GM12878 (cell line): ENCODE measurements around the gene DTNBP1. TPM values are rescaled to one million over a fixed set of nuclear protein-coding genes. Genes with fewer than 3 reads are reported as not detected.

Source experiments
- ATAC-seq: fragments of 200-7000 bp; cut with Tn5 transposase; 3 replicates; pipeline ENCODE4 v1.9.1; 2020; ENCODE audit warnings: mild to moderate bottlenecking, moderate library complexity
- BruUV-seq: library from RNA; stranded (reverse); fragments of 400-500 nt; replicated peaks from 2 replicates; lab custom pipeline; 2021; lab: Mats Ljungman, UMichigan
- CTCF ChIA-PET: fragments of 300-600 bp; sonication (Branson Sonifier 250); formaldehyde crosslinking; extraction: SDS; loops from one replicate; lab custom pipeline; 2021; ENCODE audit warnings: inconsistent platforms; lab: Yijun Ruan, JAX
- POLR2A ChIA-PET: fragments of 350-600 bp; formaldehyde crosslinking; extraction: SDS; loops from one replicate; lab custom pipeline; 2021; ENCODE audit warnings: inconsistent platforms; lab: Charles Lee
- RAD21 ChIA-PET: fragments of 300-600 bp; sonication (Branson Sonifier 250); formaldehyde crosslinking; loops from one replicate; lab custom pipeline; 2023; ENCODE audit warnings: antibody characterized with exemption; ENCODE audit not compliant: unreplicated experiment; lab: Charles Lee
- SMC1A ChIA-PET: fragments of 300-600 bp; sonication (Branson Sonifier 250); formaldehyde crosslinking; loops from one replicate; lab custom pipeline; 2023; ENCODE audit not compliant: unreplicated experiment, uncharacterized antibody; lab: Charles Lee
- DNase-seq: peaks from one replicate; pipeline ENCODE4 v3.0.0-alpha.2; 2011; ENCODE audit warnings: low read depth, low spot score
- FAIRE-seq: peaks from 3 replicates; lab custom pipeline; 2011; peaks lifted over from hg19 to GRCh38; lab: Jason Lieb, UNC
- H2AFZ ChIP-seq: 2 replicates; pipeline ENCODE4 v1.6.0; 2011; ENCODE audit warnings: low read depth, low read length, control low read depth; ENCODE audit not compliant: control insufficient read depth
- H3K27ac ChIP-seq: 2 replicates; pipeline ENCODE4 v1.5.1; 2011; ENCODE audit warnings: control low read depth; ENCODE audit not compliant: control insufficient read depth, insufficient read depth
- H3K27me3 ChIP-seq, 2 experiments: replicated peaks in 1 of 2; 2 replicates each; pipeline versions ENCODE4 v1.6.0 to v1.6.1; 2011; ENCODE audit warnings: low read length in 1 of 2; ENCODE audit not compliant: control insufficient read depth in 2 of 2, insufficient read depth in 2 of 2
- H3K36me3 ChIP-seq, 2 experiments: 2 replicates each; pipeline ENCODE4 v1.5.1; 2011; ENCODE audit warnings: low read length in 1 of 2; ENCODE audit not compliant: control insufficient read depth in 2 of 2, insufficient read depth in 2 of 2
- H3K4me1 ChIP-seq: 2 replicates; pipeline ENCODE4 v1.6.1; 2011; ENCODE audit warnings: mild to moderate bottlenecking, low read length, moderate library complexity, mixed read lengths; ENCODE audit not compliant: control insufficient read depth, insufficient read depth
- H3K4me2 ChIP-seq: 2 replicates; pipeline ENCODE4 v1.6.0; 2011; ENCODE audit warnings: control low read depth; ENCODE audit not compliant: control insufficient read depth, insufficient read depth
- H3K4me3 ChIP-seq: fragments of 200-600 bp; sonication (generic); 2 replicates; pipeline ENCODE4 v1.5.1; 2016
- H3K79me2 ChIP-seq: 2 replicates; pipeline ENCODE4 v1.6.0; 2011; ENCODE audit warnings: low read length; ENCODE audit not compliant: control insufficient read depth, insufficient read depth
- H3K9ac ChIP-seq: 2 replicates; pipeline ENCODE4 v1.8.0; 2011; ENCODE audit warnings: low read length, control low read depth, mixed read lengths; ENCODE audit not compliant: control insufficient read depth, insufficient read depth
- H3K9me3 ChIP-seq: replicated peaks from 3 replicates; pipeline ENCODE4 v1.5.1; 2011; ENCODE audit warnings: mild to moderate bottlenecking, low read length; ENCODE audit not compliant: control insufficient read depth, insufficient read depth
- H4K20me1 ChIP-seq: 2 replicates; pipeline ENCODE4 v1.6.0; 2011; ENCODE audit not compliant: control insufficient read depth, insufficient read depth
- MYC ChIP-seq: IDR thresholded peaks from 2 replicates; pipeline ENCODE4 v1.6.1; 2011; ENCODE audit warnings: mild to moderate bottlenecking, low read length, moderate library complexity, inconsistent platforms; ENCODE audit not compliant: insufficient read depth, insufficient replicate concordance, insufficient read length, severe bottlenecking
- POLR2AphosphoS2 ChIP-seq: IDR thresholded peaks from 2 replicates; pipeline ENCODE4 v1.6.1; 2011; ENCODE audit warnings: low read depth, mild to moderate bottlenecking, low read length, improper control_type of control experiment, moderate library complexity
- SMC3 ChIP-seq: IDR thresholded peaks from 2 replicates; pipeline ENCODE4 v1.6.1; 2011; ENCODE audit warnings: low read length, improper control_type of control experiment, borderline replicate concordance
- SRF ChIP-seq, 2 experiments: IDR thresholded peaks; 2 replicates each; pipeline ENCODE4 v1.6.1; 2011; ENCODE audit warnings: low read depth in 2 of 2, low read length in 2 of 2, mild to moderate bottlenecking in 1 of 2, moderate library complexity in 1 of 2
- USF1 ChIP-seq: IDR thresholded peaks from 2 replicates; pipeline ENCODE4 v1.6.1; 2011; ENCODE audit warnings: borderline replicate concordance, low read depth, mild to moderate bottlenecking, moderate library complexity, mixed read lengths, low read length; ENCODE audit not compliant: insufficient read depth; ENCODE audit errors: extremely low read length
- ZNF687 ChIP-seq: fragments of 450-650 bp; IDR thresholded peaks from 2 replicates; pipeline ENCODE4 v1.6.1; 2017; ENCODE audit warnings: mild to moderate bottlenecking, moderate library complexity
- ZSCAN29 ChIP-seq: fragments of 450-650 bp; IDR thresholded peaks from 2 replicates; pipeline ENCODE4 v1.6.1; 2017; ENCODE audit warnings: mild to moderate bottlenecking, moderate library complexity
- WGBS: methylation state at CpG from one replicate; pipeline ENCODE4 v1.1.6; 2016; ENCODE audit warnings: low lambda C conversion rate; ENCODE audit not compliant: insufficient replicate concordance, insufficient coverage; ENCODE audit errors: missing lambda C conversion rate; 5-methylcytosine and 5-hydroxymethylcytosine counted together
- in situ Hi-C: fragments of 300-500 bp; cut with MboI; formaldehyde crosslinking; loops from 9 replicates; pipeline ENCODE4 v1.14.3; 2018; ENCODE audit warnings: mixed read lengths
- intact Hi-C: fragments of 100-400 bp; cut with micrococcal nuclease; formaldehyde crosslinking; loops from one replicate; pipeline ENCODE4 v1.14.2; 2022; ENCODE audit not compliant: unreplicated experiment
- polyA plus RNA-seq, 11 experiments: library from polyadenylated mRNA; depleted of rRNA in 4 of 11; unstranded in 6 of 11; stranded (reverse) in 5 of 11; fragments of >200 nt; fragmentation: Nextera tagmentation in 4 of 11; fragmentation: Illumina TruSeq in 1 of 11; extraction: Ambion mirVana in 4 of 11; extraction: Trizol in 1 of 11; gene quantifications; 1 replicate in 1 of 11; 2 replicates in 10 of 11; pipeline versions ENCODE4 v1.2.1 to v1.2.3, GENCODE V29; 2011 to 2016; ENCODE audit warnings: inconsistent platforms in 2 of 11, missing spikeins in 2 of 11, low read depth in 1 of 11
- total RNA-seq, 4 experiments: library from RNA; depleted of rRNA in 3 of 4; stranded (reverse); fragments of >200 nt in 3 of 4; fragmentation: Illumina TruSeq in 1 of 4; extraction: Trizol in 1 of 4; gene quantifications; 2 replicates each; pipeline versions ENCODE4 v1.2.1 to v1.2.3, GENCODE V29; 2013 to 2021
- TF ChIP-seq, protein P1 (sequence below): fragments of 450-650 bp; IDR thresholded peaks from 2 replicates; pipeline ENCODE4 v1.6.1; 2017; ENCODE audit warnings: mild to moderate bottlenecking, low read depth, inconsistent platforms; ENCODE audit not compliant: poor library complexity, severe bottlenecking

The DTNBP1 gene
- total and polyA plus RNA-seq, 10 of the 15 experiments (the other 5 are each of a cell fraction or from before 2014, with no cell fraction given), result 7.1 to 40.3 (median 20.1) TPM

DNA sequence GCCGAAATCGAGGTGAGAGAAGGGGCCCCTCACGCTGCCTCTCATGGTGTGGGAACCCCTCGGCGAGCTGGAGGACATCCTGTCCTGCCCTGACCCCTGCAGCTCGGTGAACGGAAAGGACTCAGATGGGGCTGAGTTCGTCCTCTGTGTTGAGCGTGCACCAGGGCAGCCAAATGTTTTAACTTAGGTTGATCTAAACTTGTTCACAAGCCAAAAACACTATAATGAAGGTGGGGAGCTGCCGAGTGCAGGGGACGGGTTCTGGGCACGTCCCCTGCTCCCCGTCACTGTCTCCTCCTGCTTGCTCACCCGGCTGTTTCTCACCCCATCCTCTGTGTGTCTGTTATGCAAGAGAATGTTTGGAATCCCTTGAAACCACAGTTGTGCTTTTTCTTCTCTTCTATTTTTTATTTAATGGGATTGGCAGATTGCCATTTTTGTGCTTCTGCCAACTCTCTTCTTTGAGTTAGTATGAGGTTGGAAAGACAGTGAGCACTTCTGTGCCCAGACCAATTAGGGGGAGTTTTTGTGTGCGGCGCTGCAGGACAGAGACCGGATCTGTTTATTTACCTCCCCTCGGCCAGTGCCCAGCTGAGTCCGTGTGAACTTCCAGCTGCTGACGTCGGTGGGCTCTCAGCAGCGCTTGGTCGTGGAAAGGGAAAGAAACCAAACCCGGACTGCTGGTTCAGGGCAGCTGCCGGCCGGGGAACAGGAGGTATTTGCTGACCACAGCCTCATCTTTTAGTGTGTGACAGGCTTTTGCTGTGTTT, 158.1 kb downstream of the DTNBP1 start (continued):
- no peak for TF ChIP-seq USF1

DNA sequence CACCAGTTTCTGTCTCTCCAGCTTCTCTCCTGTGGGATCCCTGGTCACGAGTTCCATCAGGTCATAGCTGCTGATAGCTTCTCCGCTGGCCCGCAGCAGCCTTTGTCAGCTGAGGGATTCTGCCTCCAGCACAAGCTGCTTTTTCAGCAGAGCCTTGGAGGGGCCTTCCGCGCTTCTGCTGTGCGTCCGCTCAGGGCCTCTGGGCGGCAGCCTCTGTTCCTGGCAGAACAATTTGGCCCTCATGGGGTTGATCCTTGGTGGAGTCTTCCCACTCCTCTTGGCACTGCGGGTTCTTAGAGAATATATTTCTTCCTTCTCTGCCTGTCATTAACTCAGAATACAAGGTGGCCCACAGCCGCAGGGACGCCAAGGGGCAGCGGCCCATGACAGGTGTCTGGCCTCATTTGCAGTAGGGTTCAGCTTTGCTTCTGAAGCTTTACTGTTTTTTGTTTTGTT, 158.8 kb downstream of the DTNBP1 start:
- no peak for FAIRE-seq
- no peak for ATAC-seq
- Histone ChIP-seq H3K27ac (no peak overlapping the region), H2AFZ (no peak overlapping the region), H3K9me3 (no peaks in the 10 kb centered on the region), H3K4me1 (no peaks in the 10 kb centered on the region), H3K4me3 (no peak overlapping the region), H3K4me2 (no peak overlapping the region), H3K9ac (no peak overlapping the region), H4K20me1 (no peaks in the 10 kb centered on the region), H3K36me3 (peaks cover 27 to 44% of the 10 kb centered on the region in 2 experiments; a peak in 3 of 4 replicates), H3K79me2 (no peaks in the 10 kb centered on the region), H3K27me3 (no peaks in the 10 kb centered on the region)
- in situ Hi-C loops (no loop called here), intact Hi-C loops (no loop called here)
- TSS peak; percentile 3 for BruUV-seq
- CTCF ChIA-PET, result no interaction called here
- POLR2A ChIA-PET, result interaction anchor here (1.0 kb wide), 1 partner anchor 112 kb away, joined by 5 read pairs; no protein-coding TSS in a partner anchor
- DNase-seq, result no peak
- RAD21 ChIA-PET, result no interaction called here
- SMC1A ChIA-PET, result no interaction called here
- TF ChIP-seq SMC3 (no peak), MYC (no peak), ZNF687 (no peak), SRF (IDR thresholded peaks at IDR 0.05; ENCODE audit: low read depth in 2 of 2, low read length in 2 of 2) (no peak), POLR2AphosphoS2 (no peak), ZSCAN29 (no peak)
- TF ChIP-seq, protein P1, sequence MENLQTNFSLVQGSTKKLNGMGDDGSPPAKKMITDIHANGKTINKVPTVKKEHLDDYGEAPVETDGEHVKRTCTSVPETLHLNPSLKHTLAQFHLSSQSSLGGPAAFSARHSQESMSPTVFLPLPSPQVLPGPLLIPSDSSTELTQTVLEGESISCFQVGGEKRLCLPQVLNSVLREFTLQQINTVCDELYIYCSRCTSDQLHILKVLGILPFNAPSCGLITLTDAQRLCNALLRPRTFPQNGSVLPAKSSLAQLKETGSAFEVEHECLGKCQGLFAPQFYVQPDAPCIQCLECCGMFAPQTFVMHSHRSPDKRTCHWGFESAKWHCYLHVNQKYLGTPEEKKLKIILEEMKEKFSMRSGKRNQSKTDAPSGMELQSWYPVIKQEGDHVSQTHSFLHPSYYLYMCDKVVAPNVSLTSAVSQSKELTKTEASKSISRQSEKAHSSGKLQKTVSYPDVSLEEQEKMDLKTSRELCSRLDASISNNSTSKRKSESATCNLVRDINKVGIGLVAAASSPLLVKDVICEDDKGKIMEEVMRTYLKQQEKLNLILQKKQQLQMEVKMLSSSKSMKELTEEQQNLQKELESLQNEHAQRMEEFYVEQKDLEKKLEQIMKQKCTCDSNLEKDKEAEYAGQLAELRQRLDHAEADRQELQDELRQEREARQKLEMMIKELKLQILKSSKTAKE, result no peak
- 92% methylated on average over 12 of the region's 12 CpGs for WGBS
